Thyroid gland (tissue), 4 donors: Measurements from ENCODE around the gene NXPH2. TPM values are rescaled to one million over a fixed set of nuclear protein-coding genes. Genes with fewer than 3 reads are reported as not detected.
"Not testable (repeated sequence)": the region's sequence is repeated elsewhere in the genome, so short reads cannot be mapped to it uniquely, and the experiment has no call there.

Experiments used
- DNase-seq, 2 donors: peaks; one replicate each; pipeline ENCODE4 v3.0.0-alpha.2; 2019
- H3K27ac ChIP-seq, 3 donors: fragments of 200-600 bp; sonication (generic); 1 replicate in 2 of 3; 2 replicates in 1 of 3; pipeline ENCODE4 v1.5.1; 2016 to 2019; ENCODE audit warnings: mild to moderate bottlenecking in 1 of 3, moderate library complexity in 1 of 3
- H3K27me3 ChIP-seq: fragments of 200-600 bp; sonication (generic); one replicate; pipeline ENCODE4 v1.5.1; 2019
- H3K36me3 ChIP-seq, 2 donors: fragments of 200-600 bp; sonication (generic); one replicate each; pipeline ENCODE4 v1.5.1; 2016 to 2019
- H3K4me1 ChIP-seq, 2 donors: fragments of 200-600 bp; sonication (generic); one replicate each; pipeline ENCODE4 v1.5.1; 2017 to 2019
- H3K4me3 ChIP-seq, 3 donors: fragments of 200-600 bp; sonication (generic); replicated peaks in 1 of 3; 1 replicate in 2 of 3; 2 replicates in 1 of 3; pipeline ENCODE4 v1.5.1; 2016; ENCODE audit warnings: mild to moderate bottlenecking in 1 of 3
- H3K9me3 ChIP-seq: fragments of 200-600 bp; sonication (generic); one replicate; pipeline ENCODE4 v1.5.1; 2017
- POLR2A ChIP-seq, 2 donors: fragments of 450-650 bp; IDR thresholded peaks; one replicate each; pipeline ENCODE4 v1.6.1; 2017; ENCODE audit warnings: antibody characterized with exemption in 2 of 2, mild to moderate bottlenecking in 2 of 2, moderate library complexity in 1 of 2
- WGBS, 2 donors: methylation state at CpG; one replicate each; pipeline ENCODE4 v1.1.5; 2017; 5-methylcytosine and 5-hydroxymethylcytosine counted together
- intact Hi-C: fragments of 100-400 bp; cut with DNase I; formaldehyde crosslinking; loops from one replicate; pipeline ENCODE4 v1.15.1; 2023
- total RNA-seq, 4 donors: library from RNA; depleted of rRNA; stranded (reverse); fragments of >200 nt; gene quantifications; one replicate each; pipeline ENCODE4 v1.2.3, GENCODE V29; 2016
- TF ChIP-seq, protein P1 (sequence below), 6 experiments: fragments of 200-600 bp in 3 of 6; fragments of 450-650 bp in 3 of 6; sonication (generic) in 3 of 6; IDR thresholded peaks; one replicate each; pipeline ENCODE4 v1.5.1; 2016 to 2019; ENCODE audit warnings: antibody characterized with exemption in 6 of 6, mild to moderate bottlenecking in 2 of 6, inconsistent platforms in 1 of 6, moderate library complexity in 1 of 6

NXPH2 gene
- total RNA-seq, 4 donors from 2014 or later: not detected

DNA sequence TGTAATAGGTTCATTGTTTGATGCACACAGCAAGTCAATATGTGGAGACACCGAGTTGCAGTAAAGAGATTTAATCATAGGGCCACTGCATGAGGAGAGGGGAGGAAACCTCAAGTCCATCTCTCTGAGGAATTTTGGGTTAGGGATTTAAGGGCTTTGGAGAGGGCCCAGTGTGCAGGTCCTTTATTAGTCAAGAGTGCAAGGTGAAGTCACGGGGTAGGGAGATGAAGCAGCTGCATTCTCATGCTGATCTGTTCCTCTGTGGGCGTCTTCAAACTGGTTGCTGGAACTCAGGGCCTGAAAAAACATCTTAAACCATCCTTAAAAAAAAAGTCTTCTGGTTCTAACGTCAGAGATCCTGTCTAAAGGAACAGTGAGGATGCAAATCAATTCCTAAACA lies 131.6 kb downstream of the NXPH2 start:
- intact Hi-C loops: no loop called here
- Histone ChIP-seq H3K4me1 (no peaks in the 10 kb centered on the region), H3K4me3 (no peak overlapping the region), H3K36me3 (no peaks in the 10 kb centered on the region), H3K27me3 (no peaks in the 10 kb centered on the region), H3K9me3 (no peaks in the 10 kb centered on the region), H3K27ac (no peak overlapping the region)
- TF ChIP-seq, protein P1, sequence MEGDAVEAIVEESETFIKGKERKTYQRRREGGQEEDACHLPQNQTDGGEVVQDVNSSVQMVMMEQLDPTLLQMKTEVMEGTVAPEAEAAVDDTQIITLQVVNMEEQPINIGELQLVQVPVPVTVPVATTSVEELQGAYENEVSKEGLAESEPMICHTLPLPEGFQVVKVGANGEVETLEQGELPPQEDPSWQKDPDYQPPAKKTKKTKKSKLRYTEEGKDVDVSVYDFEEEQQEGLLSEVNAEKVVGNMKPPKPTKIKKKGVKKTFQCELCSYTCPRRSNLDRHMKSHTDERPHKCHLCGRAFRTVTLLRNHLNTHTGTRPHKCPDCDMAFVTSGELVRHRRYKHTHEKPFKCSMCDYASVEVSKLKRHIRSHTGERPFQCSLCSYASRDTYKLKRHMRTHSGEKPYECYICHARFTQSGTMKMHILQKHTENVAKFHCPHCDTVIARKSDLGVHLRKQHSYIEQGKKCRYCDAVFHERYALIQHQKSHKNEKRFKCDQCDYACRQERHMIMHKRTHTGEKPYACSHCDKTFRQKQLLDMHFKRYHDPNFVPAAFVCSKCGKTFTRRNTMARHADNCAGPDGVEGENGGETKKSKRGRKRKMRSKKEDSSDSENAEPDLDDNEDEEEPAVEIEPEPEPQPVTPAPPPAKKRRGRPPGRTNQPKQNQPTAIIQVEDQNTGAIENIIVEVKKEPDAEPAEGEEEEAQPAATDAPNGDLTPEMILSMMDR (IDR thresholded peaks at IDR 0.05): no peak
- TF ChIP-seq POLR2A (IDR thresholded peaks at IDR 0.05): no peak
- WGBS, 2 donors: 32 to 47% methylated on average over 4 of the region's 4 CpGs
- no peak for DNase-seq

DNA sequence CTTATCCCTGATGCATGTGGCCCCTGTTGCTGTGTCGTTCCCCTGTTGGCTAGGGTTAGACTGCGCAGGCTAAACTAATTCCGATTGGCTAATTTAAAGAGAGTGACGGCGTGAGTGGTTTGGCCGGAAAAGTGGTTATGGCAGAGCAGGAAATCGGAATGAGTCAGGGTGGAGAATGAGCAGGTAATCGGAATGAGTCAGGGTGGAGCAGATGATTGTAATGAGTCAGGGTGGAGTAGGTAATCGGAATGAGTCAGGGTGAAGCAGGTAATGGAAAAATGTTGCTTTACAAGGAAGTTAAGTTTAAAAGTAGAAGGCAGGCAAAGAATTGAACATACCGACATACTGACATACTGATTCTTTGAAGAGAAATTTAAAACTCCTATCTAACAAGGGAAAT lies 135.4 kb downstream of the NXPH2 start:
- H3K4me1 ChIP-seq, H3K4me3 ChIP-seq, H3K27me3 ChIP-seq, H3K36me3 ChIP-seq, intact Hi-C loops, DNase-seq, H3K27ac ChIP-seq, H3K9me3 ChIP-seq: not testable (repeated sequence)
- WGBS, 2 donors: 95 to 97% methylated on average over 9 to 10 of the region's 10 CpGs

DNA sequence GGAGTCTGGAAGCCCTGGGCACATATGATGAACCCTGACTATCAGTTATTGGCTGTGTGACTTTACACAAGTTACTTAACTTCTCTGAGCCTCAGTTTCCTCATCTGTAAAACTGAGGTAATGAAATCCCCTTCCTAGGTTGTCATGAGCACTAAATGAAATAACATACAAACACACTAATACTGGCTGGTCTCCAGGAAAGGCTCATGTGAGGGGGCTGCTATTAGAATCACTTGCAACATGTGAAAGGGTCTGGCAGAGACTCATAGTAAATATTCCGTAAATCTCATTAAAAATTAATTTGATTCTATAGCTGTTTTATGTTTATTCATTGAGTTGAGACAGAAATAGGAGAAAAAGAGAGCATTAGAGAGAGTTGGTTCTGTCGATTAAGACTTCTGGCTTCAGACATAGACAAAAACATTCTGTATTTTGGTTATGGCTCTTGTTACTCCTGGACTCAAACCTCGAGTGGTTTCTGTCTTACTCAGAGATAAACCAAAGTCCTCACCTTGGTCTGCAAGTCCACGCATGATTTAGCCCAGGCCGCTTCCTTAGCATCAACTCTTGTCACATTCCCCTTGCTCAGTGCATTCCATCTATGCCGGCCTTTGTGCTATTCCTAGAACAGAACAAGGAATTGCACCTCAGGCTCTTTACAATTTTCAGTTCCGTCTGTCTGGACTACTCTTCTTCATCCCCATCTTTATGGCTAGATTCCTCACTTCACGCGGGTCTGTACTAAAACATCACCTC lies 139.1 kb downstream of the NXPH2 start:
- no peaks in the 10 kb centered on the region for H3K4me1 ChIP-seq
- H3K4me3 ChIP-seq: no peak overlapping the region
- H3K27me3 ChIP-seq: no peaks in the 10 kb centered on the region
- no peak for TF ChIP-seq POLR2A (IDR thresholded peaks at IDR 0.05)
- TF ChIP-seq, protein P1 (IDR thresholded peaks at IDR 0.05): no peak
- DNase-seq: no peak
- 53 to 63% methylated on average over 9 of the region's 9 CpGs for WGBS, 2 donors
- intact Hi-C loops: no loop called here
- no peak overlapping the region for H3K27ac ChIP-seq
- no peaks in the 10 kb centered on the region for H3K36me3 ChIP-seq
- no peaks in the 10 kb centered on the region for H3K9me3 ChIP-seq

DNA sequence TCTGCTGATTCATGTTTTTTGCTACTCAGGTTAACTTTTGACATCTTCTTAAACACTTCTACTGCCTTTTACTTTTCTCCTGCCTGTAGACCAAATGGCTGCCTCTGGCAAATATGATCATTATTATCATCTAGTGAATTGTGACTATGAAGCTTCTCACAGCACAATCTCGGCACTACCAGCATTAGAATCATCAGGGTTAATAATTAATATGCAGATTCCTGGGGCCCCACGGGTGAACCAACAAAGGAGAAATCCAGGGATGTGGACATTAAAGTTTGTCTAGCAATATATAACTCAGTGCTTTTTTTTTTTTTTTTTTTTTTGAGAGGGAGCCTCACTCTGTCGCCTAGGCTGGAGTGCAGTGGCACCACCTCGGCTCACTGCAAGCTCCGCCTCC lies 142.5 kb downstream of the NXPH2 start:
- DNase-seq: no peak
- Histone ChIP-seq H3K9me3 (no peaks in the 10 kb centered on the region), H3K36me3 (no peaks in the 10 kb centered on the region), H3K27me3 (no peaks in the 10 kb centered on the region), H3K4me1 (no peaks in the 10 kb centered on the region), H3K4me3 (no peak overlapping the region), H3K27ac (no peak overlapping the region)
- intact Hi-C loops: no loop called here
- TF ChIP-seq, protein P1 (IDR thresholded peaks at IDR 0.05): no peak
- no peak for TF ChIP-seq POLR2A (IDR thresholded peaks at IDR 0.05)
- WGBS, 2 donors: 88 to 90% methylated on average over 5 of the region's 5 CpGs

DNA sequence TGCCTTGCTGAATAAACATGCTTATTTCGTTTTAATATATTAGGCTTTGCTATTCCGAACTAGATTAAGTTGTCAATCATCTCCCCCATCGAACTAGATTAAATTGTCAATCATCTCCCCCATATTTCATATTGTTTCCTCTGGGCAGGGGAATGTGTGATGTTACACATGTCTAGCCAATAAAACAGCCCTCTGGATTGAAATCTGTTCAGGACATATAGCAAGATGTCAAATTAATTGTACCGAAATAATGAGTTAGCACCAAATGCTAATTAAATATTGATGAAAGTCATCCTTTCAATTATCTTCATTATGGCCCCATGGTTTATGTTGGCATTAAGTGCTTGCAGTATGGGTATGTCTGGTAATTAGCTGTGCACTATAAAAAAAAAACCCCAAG lies 143.1 kb downstream of the NXPH2 start:
- Histone ChIP-seq H3K27me3 (no peaks in the 10 kb centered on the region), H3K27ac (no peak overlapping the region), H3K4me1 (no peaks in the 10 kb centered on the region), H3K36me3 (no peaks in the 10 kb centered on the region), H3K4me3 (no peak overlapping the region), H3K9me3 (no peaks in the 10 kb centered on the region)
- WGBS, 2 donors: 90 to 92% methylated on average over 4 of the region's 4 CpGs
- DNase-seq: no peak
- no peak for TF ChIP-seq POLR2A (IDR thresholded peaks at IDR 0.05)
- TF ChIP-seq, protein P1 (IDR thresholded peaks at IDR 0.05): no peak
- intact Hi-C loops: no loop called here
